Mesendoderm (in vitro differentiated cells): ENCODE results near the gene PRKCA.
"Not testable (repeated sequence)": the region's sequence is repeated elsewhere in the genome, so short reads cannot be mapped to it uniquely, and the experiment has no call there.

ENCODE experiments used
- DNase-seq: peaks from one replicate; pipeline ENCODE4 v3.0.0; 2013
- H2AK5ac ChIP-seq: 2 replicates; pipeline ENCODE4 v1.6.1; 2013; ENCODE audit warnings: low read length, inconsistent platforms
- H2BK120ac ChIP-seq: 2 replicates; pipeline ENCODE4 v1.6.1; 2013; ENCODE audit warnings: low read depth, mild to moderate bottlenecking, low read length, moderate library complexity, mixed read lengths
- H2BK15ac ChIP-seq: replicated peaks from 2 replicates; pipeline ENCODE4 v1.6.1; 2013; ENCODE audit warnings: low read depth, mild to moderate bottlenecking, moderate library complexity
- H2BK5ac ChIP-seq: 2 replicates; pipeline ENCODE4 v1.6.1; 2013; ENCODE audit warnings: low read length, inconsistent platforms
- H3K18ac ChIP-seq: 2 replicates; pipeline ENCODE4 v1.6.1; 2013; ENCODE audit warnings: mild to moderate bottlenecking, low read length, mixed read lengths
- H3K23ac ChIP-seq: one replicate; pipeline ENCODE4 v1.6.1; 2013; ENCODE audit warnings: low read length
- H3K27ac ChIP-seq: 2 replicates; pipeline ENCODE4 v1.5.1; 2013; ENCODE audit warnings: low read depth, mild to moderate bottlenecking, inconsistent platforms, low read length, moderate library complexity
- H3K27me3 ChIP-seq: 2 replicates; pipeline ENCODE4 v1.6.1; 2013; ENCODE audit warnings: low read length, control low read depth, mild to moderate bottlenecking, inconsistent platforms; ENCODE audit not compliant: insufficient read depth, poor library complexity
- H3K36me3 ChIP-seq: 2 replicates; pipeline ENCODE4 v1.6.1; 2013; ENCODE audit warnings: low read length, inconsistent platforms; ENCODE audit not compliant: control insufficient read depth, insufficient read depth
- H3K4ac ChIP-seq: one replicate; pipeline ENCODE4 v1.6.1; 2013; ENCODE audit warnings: low read depth, mild to moderate bottlenecking, low read length, moderate library complexity
- H3K4me1 ChIP-seq: 2 replicates; pipeline ENCODE4 v1.6.1; 2013; ENCODE audit warnings: low read depth, low read length, inconsistent platforms; ENCODE audit not compliant: control insufficient read depth
- H3K4me2 ChIP-seq: 2 replicates; pipeline ENCODE4 v1.6.1; 2013; ENCODE audit warnings: low read length
- H3K4me3 ChIP-seq: 2 replicates; pipeline ENCODE4 v1.5.1; 2013; ENCODE audit warnings: mild to moderate bottlenecking, low read length
- H3K56ac ChIP-seq: one replicate; pipeline ENCODE4 v1.6.1; 2013; ENCODE audit warnings: low read length
- H3K79me1 ChIP-seq: 2 replicates; pipeline ENCODE4 v1.6.1; 2013; ENCODE audit warnings: low read length, inconsistent platforms
- H3K79me2 ChIP-seq: 2 replicates; pipeline ENCODE4 v1.6.1; 2013; ENCODE audit warnings: mild to moderate bottlenecking, low read length; ENCODE audit not compliant: control insufficient read depth, insufficient read depth
- H3K9ac ChIP-seq: 2 replicates; pipeline ENCODE4 v1.6.1; 2013; ENCODE audit warnings: low read length, inconsistent platforms
- H4K5ac ChIP-seq: one replicate; pipeline ENCODE4 v1.6.1; 2013; ENCODE audit warnings: low read length
- H4K8ac ChIP-seq: one replicate; pipeline ENCODE4 v1.6.1; 2013; ENCODE audit warnings: low read depth, mild to moderate bottlenecking, control low read depth, low read length, moderate library complexity
- WGBS: extraction: QIAGEN DNeasy Blood & Tissue Kit; methylation state at CpG from one replicate; pipeline ENCODE4 v1.1.7; 2013; ENCODE audit warnings: low lambda C conversion rate, missing lambda C conversion rate; ENCODE audit not compliant: insufficient coverage; ENCODE audit errors: extremely low coverage; 5-methylcytosine and 5-hydroxymethylcytosine counted together

Gene PRKCA

GRCh38 chr17:66483906-66484305 is 181.5 kb downstream of the PRKCA start:
- Histone ChIP-seq H2BK15ac (no peak overlapping the region), H3K56ac (no peak overlapping the region), H3K27me3 (no peaks in the 10 kb centered on the region), H2AK5ac (no peak overlapping the region), H3K36me3 (no peaks in the 10 kb centered on the region), H4K5ac (no peak overlapping the region), H3K4me2 (no peak overlapping the region), H3K79me1 (no peaks in the 10 kb centered on the region), H3K9ac (no peak overlapping the region), H3K4me3 (no peak overlapping the region), H3K79me2 (no peaks in the 10 kb centered on the region), H4K8ac (no peak overlapping the region), H3K4ac (no peak overlapping the region), H3K27ac (no peak overlapping the region), H3K18ac (no peak overlapping the region), H2BK120ac (no peak overlapping the region), H3K23ac (no peak overlapping the region), H3K4me1 (no peaks in the 10 kb centered on the region), H2BK5ac (no peak overlapping the region)
- no CpG with 5 or more reads among the region's 8 CpGs for WGBS
- DNase-seq = no peak

- H4K8ac ChIP-seq = no peak overlapping the region
- DNase-seq = no peak
- H3K9ac ChIP-seq = no peak overlapping the region
- H3K79me2 ChIP-seq = no peaks in the 10 kb centered on the region
- H3K27ac ChIP-seq = no peak overlapping the region
- no CpG with 5 or more reads among the region's 9 CpGs for WGBS
- no peak overlapping the region for H3K56ac ChIP-seq
- H3K4me3 ChIP-seq = no peak overlapping the region
- no peak overlapping the region for H2BK120ac ChIP-seq
- no peaks in the 10 kb centered on the region for H3K27me3 ChIP-seq
- H3K23ac ChIP-seq = no peak overlapping the region
- H3K4ac ChIP-seq = no peak overlapping the region
- H3K79me1 ChIP-seq = no peaks in the 10 kb centered on the region
- H3K4me1 ChIP-seq = no peaks in the 10 kb centered on the region
- H3K4me2 ChIP-seq = no peak overlapping the region
- no peaks in the 10 kb centered on the region for H3K36me3 ChIP-seq
- no peak overlapping the region for H2BK15ac ChIP-seq
- no peak overlapping the region for H2BK5ac ChIP-seq
- H4K5ac ChIP-seq = no peak overlapping the region
- H3K18ac ChIP-seq = no peak overlapping the region
- no peak overlapping the region for H2AK5ac ChIP-seq
Measured at GRCh38 chr17:66485309-66485947, 183.0 kb downstream of the PRKCA start.

GRCh38 chr17:66487121-66487520 is 184.7 kb downstream of the PRKCA start:
- DNase-seq = no peak
- whole genome bisulfite sequencing = no CpG with 5 or more reads among the region's 3 CpGs
- Histone ChIP-seq H2AK5ac (no peak overlapping the region), H3K23ac (no peak overlapping the region), H3K56ac (no peak overlapping the region), H2BK15ac (no peak overlapping the region), H2BK5ac (no peak overlapping the region), H3K4me3 (no peak overlapping the region), H4K8ac (no peak overlapping the region), H3K79me1 (no peaks in the 10 kb centered on the region), H3K4ac (no peak overlapping the region), H2BK120ac (no peak overlapping the region), H3K27ac (no peak overlapping the region), H4K5ac (no peak overlapping the region), H3K79me2 (no peaks in the 10 kb centered on the region), H3K27me3 (no peaks in the 10 kb centered on the region), H3K18ac (no peak overlapping the region), H3K36me3 (no peaks in the 10 kb centered on the region), H3K4me2 (no peak overlapping the region), H3K9ac (no peak overlapping the region), H3K4me1 (no peaks in the 10 kb centered on the region)

- no peak overlapping the region for H4K5ac ChIP-seq
- H3K27ac ChIP-seq = no peak overlapping the region
- peaks cover 3% of the 10 kb centered on the region for H3K4me1 ChIP-seq
- no peak overlapping the region for H3K56ac ChIP-seq
- H4K8ac ChIP-seq = no peak overlapping the region
- H2BK5ac ChIP-seq = no peak overlapping the region
- no peak overlapping the region for H3K4me2 ChIP-seq
- no peak overlapping the region for H2BK120ac ChIP-seq
- no peak overlapping the region for H2BK15ac ChIP-seq
- H3K79me1 ChIP-seq = no peaks in the 10 kb centered on the region
- DNase-seq = no peak
- no peak overlapping the region for H3K18ac ChIP-seq
- no peaks in the 10 kb centered on the region for H3K36me3 ChIP-seq
- H3K79me2 ChIP-seq = no peaks in the 10 kb centered on the region
- H3K9ac ChIP-seq = no peak overlapping the region
- 100% methylated on average over 2 of the region's 5 CpGs for WGBS
- H2AK5ac ChIP-seq = no peak overlapping the region
- no peak overlapping the region for H3K4ac ChIP-seq
- no peak overlapping the region for H3K4me3 ChIP-seq
- H3K23ac ChIP-seq = no peak overlapping the region
- H3K27me3 ChIP-seq = no peaks in the 10 kb centered on the region
Measured at GRCh38 chr17:66487981-66488468, 185.6 kb downstream of the PRKCA start.

GRCh38 chr17:66488864-66489263 is 186.5 kb downstream of the PRKCA start:
- no peaks in the 10 kb centered on the region for H3K79me2 ChIP-seq
- no peaks in the 10 kb centered on the region for H3K79me1 ChIP-seq
- no CpG with 5 or more reads among the region's 4 CpGs for WGBS
- peaks cover 6% of the 10 kb centered on the region for H3K4me1 ChIP-seq
- DNase-seq = no peak
- no peak overlapping the region for H3K4me3 ChIP-seq
- no peaks in the 10 kb centered on the region for H3K36me3 ChIP-seq
- no peak overlapping the region for H4K8ac ChIP-seq
- no peak overlapping the region for H3K4ac ChIP-seq
- H3K27ac ChIP-seq = no peak overlapping the region
- no peak overlapping the region for H3K18ac ChIP-seq
- no peak overlapping the region for H3K9ac ChIP-seq
- H3K56ac ChIP-seq = no peak overlapping the region
- H2BK15ac ChIP-seq = no peak overlapping the region
- no peak overlapping the region for H2BK120ac ChIP-seq
- H3K4me2 ChIP-seq = no peak overlapping the region
- H2BK5ac ChIP-seq = no peak overlapping the region
- H4K5ac ChIP-seq = no peak overlapping the region
- no peaks in the 10 kb centered on the region for H3K27me3 ChIP-seq
- H2AK5ac ChIP-seq = no peak overlapping the region
- H3K23ac ChIP-seq = no peak overlapping the region

GRCh38 chr17:66489576-66489975 is 187.2 kb downstream of the PRKCA start:
- not testable (repeated sequence) for H3K18ac ChIP-seq, H4K8ac ChIP-seq, H2AK5ac ChIP-seq, H3K56ac ChIP-seq, H3K4me2 ChIP-seq, H3K4me3 ChIP-seq, H3K27me3 ChIP-seq, H3K4me1 ChIP-seq, H3K23ac ChIP-seq, H3K27ac ChIP-seq, DNase-seq, H2BK5ac ChIP-seq, H3K4ac ChIP-seq, H3K9ac ChIP-seq, H3K36me3 ChIP-seq, H4K5ac ChIP-seq, H2BK15ac ChIP-seq, H3K79me1 ChIP-seq, H3K79me2 ChIP-seq, H2BK120ac ChIP-seq
- no CpG with 5 or more reads among the region's 3 CpGs for WGBS
